Measurements from ENCODE around the gene STK10.
A peak's percentile ranks its signal among the peaks of the same experiment; 100 is the strongest.
"Not testable (repeated sequence)": the region's sequence is repeated elsewhere in the genome, so short reads cannot be mapped to it uniquely, and the experiment has no call there.

Gene STK10

DNA sequence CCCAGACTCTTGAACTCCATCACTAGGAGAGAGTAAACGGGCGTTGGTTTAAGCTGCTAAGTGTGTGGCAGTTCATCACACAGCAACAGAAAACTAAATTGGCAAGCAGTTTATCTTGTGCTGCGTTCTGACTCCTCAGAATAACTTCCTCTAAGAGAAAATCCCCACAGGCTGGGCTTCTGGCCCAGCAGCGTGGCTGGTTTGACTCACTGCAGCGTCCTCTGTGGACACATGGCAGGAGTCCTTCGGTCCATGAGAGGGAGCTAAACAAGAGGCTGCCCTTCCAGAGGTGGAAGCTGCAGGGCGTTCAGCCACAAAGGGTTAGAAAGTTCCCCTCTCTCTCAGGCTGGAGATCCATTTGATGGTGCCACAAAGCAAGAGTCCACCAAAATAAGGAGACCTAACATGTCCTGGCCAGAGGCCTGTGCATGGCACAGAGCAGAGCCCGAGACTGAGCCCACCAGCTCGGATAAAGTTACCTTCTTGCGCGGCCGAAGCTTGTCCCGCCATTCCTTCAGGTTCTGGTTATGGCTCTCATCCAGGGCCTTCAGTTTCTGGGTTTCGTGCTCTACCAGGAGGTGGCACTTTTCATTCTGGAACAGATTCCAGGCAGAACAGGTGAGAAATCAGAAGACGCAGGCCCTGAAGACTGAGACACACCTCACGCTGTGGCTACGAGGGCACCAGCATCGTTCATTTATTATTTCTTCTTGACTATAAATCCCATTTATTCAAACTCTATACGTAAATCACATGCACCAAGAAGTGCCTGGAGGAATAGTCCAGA is 135.4 kb downstream of the STK10 start:
- DNase-seq (ENCODE audit: low spot score), result peak; percentile 79

DNA sequence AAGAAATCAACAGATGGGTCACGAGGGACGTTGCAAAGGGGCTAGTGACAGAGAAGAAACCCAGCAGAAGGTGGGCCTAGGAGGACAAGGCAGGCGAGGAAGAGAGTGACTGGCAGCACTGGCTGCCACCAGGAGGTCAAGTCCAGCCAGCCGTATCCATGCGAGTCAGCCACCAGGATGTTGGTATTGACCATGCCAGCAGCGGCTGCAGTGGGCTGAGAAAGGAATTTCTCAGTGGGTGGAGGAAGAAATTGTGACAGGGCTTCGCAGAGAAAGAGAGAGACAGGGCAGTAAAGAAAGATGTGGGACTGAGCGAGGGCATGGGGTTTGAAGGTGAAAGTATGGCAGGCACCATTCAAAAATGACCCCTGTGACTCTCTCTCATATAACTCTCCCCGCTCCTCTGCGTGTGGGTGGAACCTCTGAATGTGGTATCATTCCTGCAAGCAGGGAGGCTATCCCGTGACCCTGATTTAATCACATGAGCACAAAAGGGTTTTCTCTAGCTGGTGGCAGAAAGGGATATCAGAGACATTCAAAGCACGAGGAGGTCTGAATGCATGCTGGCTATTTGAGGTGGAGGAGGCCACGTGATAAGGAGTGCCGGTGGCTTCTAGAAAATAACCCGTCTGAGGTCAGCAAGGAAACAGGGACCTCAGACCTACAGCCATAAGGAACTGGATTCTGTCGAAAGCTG is 136.2 kb downstream of the STK10 start:
- DNase-seq (ENCODE audit: low spot score), result no peak

- DNase-seq (ENCODE audit: low spot score), result no peak
These were observed 137.9 kb downstream of the STK10 start for GRCh38 chr5:172050080-172050479.

- DNase-seq (ENCODE audit: low spot score), result no peak
These were observed 138.7 kb downstream of the STK10 start for GRCh38 chr5:172049226-172049796.

- no peak for DNase-seq (ENCODE audit: low spot score)
These were observed 139.4 kb downstream of the STK10 start for GRCh38 chr5:172048539-172049101.

DNA sequence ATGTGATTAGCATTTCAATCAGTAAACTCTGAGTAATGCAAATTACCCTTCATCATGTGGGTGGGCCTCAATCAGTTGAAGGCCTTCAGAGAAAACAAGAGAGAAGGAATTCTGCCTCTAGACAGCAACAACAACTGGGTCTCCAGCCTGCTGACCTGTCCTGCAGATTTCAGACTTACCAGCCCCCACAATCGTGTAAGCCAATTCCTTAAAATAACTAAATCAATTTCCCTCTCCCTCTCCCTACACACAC is 139.9 kb downstream of the STK10 start:
- DNase-seq (ENCODE audit: low spot score), result no peak

GRCh38 chr5:172046593-172046992 is 141.4 kb downstream of the STK10 start:
- no peak for DNase-seq (ENCODE audit: low spot score)

GRCh38 chr5:172045315-172045632 is 142.8 kb downstream of the STK10 start:
- DNase-seq (ENCODE audit: low spot score), result no peak

DNA sequence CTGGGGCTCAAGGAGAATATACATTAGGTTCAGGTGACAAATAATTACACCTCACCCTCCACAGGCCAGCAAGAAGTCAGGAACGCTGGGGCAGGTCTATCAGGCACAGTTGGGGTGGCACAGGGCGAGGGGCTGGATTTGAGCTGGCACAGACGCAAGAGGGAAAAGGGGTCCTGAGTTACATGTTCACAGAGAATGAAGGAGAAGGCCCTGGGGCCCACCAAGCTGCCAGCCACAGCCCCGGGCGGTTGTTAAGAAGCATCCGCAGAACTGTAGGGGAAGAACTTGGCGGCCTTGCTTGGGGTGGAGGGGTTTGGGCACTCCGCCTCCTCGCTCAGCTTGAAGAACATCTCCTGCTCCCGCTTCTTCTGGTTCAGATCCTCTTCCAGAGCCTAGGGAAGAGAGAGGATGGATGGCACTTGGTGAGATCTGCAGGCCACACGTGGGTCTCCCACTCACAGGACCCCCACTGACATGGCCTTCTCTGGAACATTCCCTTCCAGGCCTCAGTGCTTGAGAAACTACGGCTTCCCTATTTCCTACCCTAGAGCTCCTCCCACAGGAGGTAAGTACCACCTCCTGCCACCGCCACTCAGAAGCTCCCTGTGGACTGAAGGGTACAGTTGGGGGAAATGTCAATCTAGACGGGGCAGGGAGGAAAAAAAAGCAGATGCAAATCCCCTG is 143.3 kb downstream of the STK10 start:
- no peak for DNase-seq (ENCODE audit: low spot score)

- no peak for DNase-seq (ENCODE audit: low spot score)
These were observed 144.2 kb downstream of the STK10 start for GRCh38 chr5:172043865-172044264.

DNA sequence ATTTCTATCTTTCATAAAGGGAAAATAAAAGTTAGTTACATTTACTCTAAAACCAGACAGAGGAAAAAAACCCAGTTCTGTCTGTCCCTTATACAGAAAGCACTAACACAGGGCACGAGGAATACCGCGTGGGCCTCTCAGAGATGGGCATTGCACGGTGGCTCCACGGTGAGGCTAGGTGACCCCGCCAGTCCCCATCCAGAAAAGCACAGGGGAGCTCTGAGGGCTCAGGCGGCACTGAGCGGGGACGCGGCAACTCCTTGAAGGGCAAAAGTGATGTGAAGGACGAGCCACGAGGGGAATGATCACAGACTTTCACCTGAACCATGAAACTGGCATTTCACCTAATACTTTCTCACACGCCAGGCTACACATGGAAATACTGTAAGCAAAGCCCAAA is 145.8 kb downstream of the STK10 start:
- no peak for DNase-seq (ENCODE audit: low spot score)

- no peak for DNase-seq (ENCODE audit: low spot score)
These were observed 149.9 kb downstream of the STK10 start for GRCh38 chr5:172038167-172038566.

DNA sequence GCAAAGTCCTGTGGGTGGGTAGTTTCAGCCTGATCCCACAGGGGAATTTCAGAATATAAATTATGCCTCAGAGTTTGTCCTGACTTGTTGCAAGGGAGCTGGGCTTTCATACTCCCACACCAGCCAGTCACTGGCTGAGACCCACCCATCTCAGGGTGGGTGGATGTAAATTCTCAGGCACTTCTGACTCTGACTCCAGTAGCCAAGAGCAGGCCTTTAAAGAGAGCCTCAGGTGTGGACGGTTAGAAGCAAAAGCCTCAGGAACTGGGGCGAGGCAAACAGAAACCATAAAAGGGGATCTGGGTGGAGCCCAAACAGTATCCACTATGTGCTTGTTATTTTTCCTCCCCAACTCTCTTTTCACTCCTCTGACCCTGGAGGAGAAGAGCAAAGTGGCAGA is 153.0 kb downstream of the STK10 start:
- DNase-seq (ENCODE audit: low spot score), result no peak

DNA sequence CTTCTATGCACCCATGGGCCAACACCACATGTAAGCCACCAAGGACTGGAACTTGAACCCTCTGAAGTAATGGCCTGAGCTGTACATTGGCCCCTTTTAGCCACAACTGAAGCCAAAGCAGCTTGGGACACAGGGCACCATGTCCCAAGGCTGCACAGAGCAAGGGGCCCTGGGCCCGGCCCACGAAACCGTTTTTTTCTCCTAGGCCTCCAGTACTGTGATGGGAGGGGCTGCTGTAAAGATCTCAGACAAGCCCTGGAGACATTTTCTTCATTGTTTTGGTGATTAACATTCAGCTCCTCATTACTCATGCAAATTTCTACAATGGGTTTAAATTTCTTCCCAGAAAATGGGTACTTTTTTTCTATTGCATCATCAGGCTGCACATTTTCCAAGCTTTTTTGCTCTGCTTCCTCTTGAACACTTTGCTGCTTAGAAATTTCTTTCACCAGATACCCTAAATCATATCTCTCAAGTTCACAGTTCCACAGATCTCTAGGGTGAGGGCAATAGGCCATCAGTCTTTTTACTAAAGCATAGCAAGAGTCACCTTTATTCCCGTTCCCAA is 156.0 kb downstream of the STK10 start:
- DNase-seq (ENCODE audit: low spot score), result no peak

GRCh38 chr5:172029876-172030275 is 158.1 kb downstream of the STK10 start:
- DNase-seq (ENCODE audit: low spot score), result no peak

GRCh38 chr5:172028167-172028566 is 159.9 kb downstream of the STK10 start:
- DNase-seq (ENCODE audit: low spot score), result no peak

GRCh38 chr5:172020110-172020786 is 167.8 kb downstream of the STK10 start:
- DNase-seq (ENCODE audit: low spot score), result not testable (repeated sequence)

GRCh38 chr5:172015346-172015745 is 172.7 kb downstream of the STK10 start:
- DNase-seq (ENCODE audit: low spot score), result no peak

DNA sequence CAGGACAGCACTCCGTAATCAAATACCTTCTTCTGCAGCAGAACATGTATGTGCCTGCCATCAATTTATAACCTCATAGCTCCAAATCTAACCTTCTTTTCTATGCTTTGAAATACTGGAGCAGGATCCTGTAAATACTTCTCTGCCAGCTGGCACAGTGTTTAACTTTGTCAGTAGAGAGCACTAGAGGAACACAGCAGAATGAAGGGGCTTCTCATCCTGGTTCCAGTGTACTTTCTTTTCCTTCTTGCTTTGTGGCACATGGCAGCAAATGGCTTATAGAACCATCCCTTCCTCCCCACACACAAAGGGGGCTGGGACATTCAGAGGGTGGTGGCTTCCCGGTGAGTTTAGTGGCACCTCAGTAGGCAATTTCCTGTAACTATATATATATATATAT is 177.7 kb downstream of the STK10 start:
- no peak for DNase-seq (ENCODE audit: low spot score)

DNA sequence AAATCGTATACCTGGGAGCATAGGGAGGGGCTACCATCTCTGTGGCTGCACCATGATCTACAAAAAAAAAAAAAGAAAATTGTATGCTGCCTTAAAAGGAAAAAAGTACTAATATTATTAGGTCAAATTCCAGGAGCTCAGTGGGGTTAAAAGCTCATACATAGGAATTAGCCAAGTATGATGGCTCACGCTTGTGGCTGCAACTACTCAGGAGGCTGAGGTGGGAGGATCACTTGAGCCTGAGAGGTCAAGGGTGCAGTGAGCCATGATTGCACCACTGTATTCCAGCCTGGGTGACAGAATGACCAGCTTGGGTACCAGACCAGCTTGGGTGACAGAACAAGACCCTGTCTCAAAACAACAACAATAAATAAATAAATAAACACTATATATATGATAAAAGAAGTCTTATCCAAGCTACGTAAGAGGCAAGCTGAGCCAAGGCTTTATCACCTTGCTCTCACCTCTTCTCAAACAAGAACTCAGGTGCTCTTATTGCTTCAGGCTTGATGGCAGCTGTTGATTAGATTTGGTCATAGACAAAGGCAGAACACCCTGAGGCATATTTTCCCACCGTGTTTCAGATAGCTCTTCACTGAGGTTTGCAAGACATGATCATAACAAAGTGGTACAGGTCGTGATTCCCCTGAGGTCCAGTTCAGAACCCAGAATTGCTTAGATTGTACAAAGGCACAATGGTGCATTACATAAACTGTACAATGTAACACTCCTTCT is 178.3 kb downstream of the STK10 start:
- DNase-seq (ENCODE audit: low spot score), result no peak

DNA sequence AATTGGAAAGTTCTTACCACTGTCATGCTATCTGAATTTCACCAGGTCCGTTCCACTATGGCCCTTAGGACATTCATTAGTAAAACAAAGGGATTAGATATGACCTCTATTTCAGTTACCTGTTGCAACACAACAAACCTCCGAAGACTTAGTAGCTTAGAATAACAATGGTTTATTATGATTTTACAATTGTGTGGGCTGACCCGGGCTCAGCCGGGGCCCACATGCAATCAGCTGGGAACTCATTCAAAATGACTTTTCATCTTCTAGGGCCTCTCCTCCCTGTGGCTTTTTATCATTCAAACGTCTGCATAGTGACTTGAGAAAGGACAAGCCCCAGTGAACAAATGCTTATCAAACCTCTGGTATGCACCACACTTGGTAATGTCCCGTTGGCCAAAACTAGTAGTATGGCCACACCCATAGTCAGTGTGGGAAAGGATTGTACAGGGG is 179.3 kb downstream of the STK10 start:
- DNase-seq (ENCODE audit: low spot score), result no peak
